Ovary (tissue), 3 donors: ENCODE results near the gene IPO9.

Experiments
- CTCF ChIP-seq, 3 donors: fragments of 450-650 bp in 2 of 3; fragments of 200-600 bp in 1 of 3; IDR thresholded peaks; one replicate each; pipeline versions ENCODE4 v1.5.1 to v1.8.0; 2016 to 2022; ENCODE audit warnings: antibody characterized with exemption in 3 of 3, mild to moderate bottlenecking in 1 of 3
- EP300 ChIP-seq: sonication (generic); formaldehyde crosslinking; IDR thresholded peaks from one replicate; pipeline ENCODE4 v1.6.1; 2017; ENCODE audit warnings: antibody characterized with exemption
- POLR2A ChIP-seq: fragments of 450-650 bp; IDR thresholded peaks from one replicate; pipeline ENCODE4 v1.6.1; 2017; ENCODE audit warnings: antibody characterized with exemption, mild to moderate bottlenecking, moderate library complexity
- donor health status: DM: no; HTN: no; CAD: no.

- no peak for TF ChIP-seq CTCF (IDR thresholded peaks at IDR 0.05)
- TF ChIP-seq POLR2A: no peak
- TF ChIP-seq EP300: no peak
Observed at GRCh38 chr1:201921952-201922558, 93.1 kb downstream of the IPO9 start.
